H9 (cell line): ENCODE results near the gene CACHD1. TPM values are rescaled to one million over a fixed set of nuclear protein-coding genes. Genes with fewer than 3 reads are reported as not detected.

ENCODE experiments used
- DNase-seq: peaks from one replicate; pipeline ENCODE4 v3.0.0-alpha.2; 2017
- H2AFZ ChIP-seq: one replicate; pipeline ENCODE4 v1.6.1; 2013; ENCODE audit warnings: mild to moderate bottlenecking, low read length, control low read depth, moderate library complexity
- H2AK5ac ChIP-seq: 2 replicates; pipeline ENCODE4 v1.6.1; 2013; ENCODE audit warnings: low read length, control low read depth, mixed read lengths; ENCODE audit not compliant: insufficient read length
- H2BK120ac ChIP-seq: one replicate; pipeline ENCODE4 v1.6.1; 2013; ENCODE audit warnings: low read depth, mild to moderate bottlenecking, low read length, control low read depth, inconsistent platforms; ENCODE audit not compliant: poor library complexity, severe bottlenecking
- H2BK12ac ChIP-seq: 2 replicates; pipeline ENCODE4 v1.6.1; 2013; ENCODE audit warnings: low read length, control low read depth, mixed read lengths, low read depth; ENCODE audit not compliant: insufficient read length
- H2BK15ac ChIP-seq: 2 replicates; pipeline ENCODE4 v1.6.1; 2013; ENCODE audit warnings: low read depth, low read length, control low read depth
- H2BK20ac ChIP-seq: one replicate; pipeline ENCODE4 v1.6.1; 2013; ENCODE audit warnings: low read depth, mild to moderate bottlenecking, low read length, control low read depth, inconsistent platforms; ENCODE audit not compliant: poor library complexity, severe bottlenecking
- H2BK5ac ChIP-seq: 2 replicates; pipeline ENCODE4 v1.6.1; 2013; ENCODE audit warnings: low read length, control low read depth, mixed read lengths; ENCODE audit not compliant: insufficient read length
- H3K14ac ChIP-seq: 2 replicates; pipeline ENCODE4 v1.6.1; 2013; ENCODE audit warnings: low read length, control low read depth; ENCODE audit not compliant: insufficient read depth
- H3K18ac ChIP-seq: 2 replicates; pipeline ENCODE4 v1.6.1; 2013; ENCODE audit warnings: low read depth, mild to moderate bottlenecking, mixed read lengths, low read length, control low read depth; ENCODE audit not compliant: insufficient read length
- H3K23ac ChIP-seq: 2 replicates; pipeline ENCODE4 v1.6.1; 2013; ENCODE audit warnings: low read length, control low read depth, mixed read lengths, low read depth; ENCODE audit not compliant: insufficient read length
- H3K23me2 ChIP-seq: 2 replicates; pipeline ENCODE4 v1.6.1; 2013; ENCODE audit warnings: low read depth, mild to moderate bottlenecking, mixed read lengths, low read length, control low read depth; ENCODE audit not compliant: insufficient read length, poor library complexity, severe bottlenecking
- H3K27ac ChIP-seq: 2 replicates; pipeline ENCODE4 v1.5.1; 2013; ENCODE audit warnings: low read length, control low read depth, mixed read lengths, low read depth; ENCODE audit not compliant: insufficient read length
- H3K27me3 ChIP-seq: 2 replicates; pipeline ENCODE4 v1.6.1; 2013; ENCODE audit warnings: low read length, control low read depth, inconsistent platforms; ENCODE audit not compliant: insufficient read depth
- H3K4ac ChIP-seq: 2 replicates; pipeline ENCODE4 v1.6.1; 2013; ENCODE audit warnings: low read depth, mild to moderate bottlenecking, control low read depth, inconsistent platforms, low read length, moderate library complexity
- H3K4me1 ChIP-seq: 2 replicates; pipeline ENCODE4 v1.6.1; 2013; ENCODE audit warnings: low read length, control low read depth, inconsistent platforms; ENCODE audit not compliant: insufficient read depth
- H3K4me2 ChIP-seq: 2 replicates; pipeline ENCODE4 v1.6.1; 2013; ENCODE audit warnings: low read length, control low read depth, mixed read lengths; ENCODE audit not compliant: insufficient read length, insufficient read depth
- H3K56ac ChIP-seq: 2 replicates; pipeline ENCODE4 v1.6.1; 2013; ENCODE audit warnings: low read depth, mild to moderate bottlenecking, mixed read lengths, low read length, control low read depth; ENCODE audit not compliant: insufficient read length
- H3K79me1 ChIP-seq: 2 replicates; pipeline ENCODE4 v1.6.1; 2013; ENCODE audit warnings: low read depth, mild to moderate bottlenecking, moderate library complexity, low read length, control low read depth, inconsistent platforms; ENCODE audit not compliant: insufficient read depth, poor library complexity, severe bottlenecking
- H3K79me2 ChIP-seq: 2 replicates; pipeline ENCODE4 v1.6.1; 2013; ENCODE audit warnings: low read length, control low read depth, inconsistent platforms; ENCODE audit not compliant: insufficient read depth
- H3K9ac ChIP-seq: 2 replicates; pipeline ENCODE4 v1.6.1; 2013; ENCODE audit warnings: low read length, control low read depth, mixed read lengths; ENCODE audit not compliant: insufficient read length; ENCODE audit errors: extremely low read depth
- H3K9me3 ChIP-seq: one replicate; pipeline ENCODE4 v1.6.1; 2013; ENCODE audit warnings: low read depth, low read length, inconsistent platforms; ENCODE audit not compliant: control insufficient read depth
- H3T11ph ChIP-seq: one replicate; pipeline ENCODE4 v1.6.1; 2013; ENCODE audit warnings: mild to moderate bottlenecking, low read length, control low read depth, inconsistent platforms
- H4K20me1 ChIP-seq: one replicate; pipeline ENCODE4 v1.6.1; 2013; ENCODE audit not compliant: control insufficient read depth, insufficient read length, insufficient read depth
- H4K5ac ChIP-seq: 2 replicates; pipeline ENCODE4 v1.6.1; 2013; ENCODE audit warnings: low read depth, mild to moderate bottlenecking, mixed read lengths, low read length, control low read depth; ENCODE audit not compliant: insufficient read length
- H4K8ac ChIP-seq: replicated peaks from 2 replicates; pipeline ENCODE4 v1.6.1; 2013; ENCODE audit warnings: low read length, control low read depth, mixed read lengths, low read depth; ENCODE audit not compliant: insufficient read length
- H4K91ac ChIP-seq: 2 replicates; pipeline ENCODE4 v1.6.1; 2013; ENCODE audit warnings: low read depth, mild to moderate bottlenecking, moderate library complexity, mixed read lengths, low read length, control low read depth; ENCODE audit not compliant: insufficient read length
- H3K27ac Mint-ChIP-seq, 3 experiments: 2 replicates in 2 of 3; 3 replicates in 1 of 3; pipeline ENCODE4 v1.8.0; 2020 to 2021; ENCODE audit warnings: mixed read lengths in 3 of 3, mild to moderate bottlenecking in 1 of 3, moderate library complexity in 1 of 3
- H3K27me3 Mint-ChIP-seq: 2 replicates; pipeline ENCODE4 v1.8.0; 2021; ENCODE audit warnings: low read depth, mild to moderate bottlenecking, moderate library complexity, mixed read lengths
- H3K36me3 Mint-ChIP-seq, 3 experiments: 2 replicates in 2 of 3; 3 replicates in 1 of 3; pipeline ENCODE4 v1.8.0; 2020 to 2021; ENCODE audit warnings: low read depth in 3 of 3, mixed read lengths in 3 of 3; ENCODE audit not compliant: insufficient read depth in 1 of 3
- H3K4me1 Mint-ChIP-seq, 2 experiments: 2 replicates each; pipeline ENCODE4 v1.8.0; 2020; ENCODE audit warnings: mixed read lengths in 2 of 2
- H3K4me3 Mint-ChIP-seq, 2 experiments: 2 replicates in 1 of 2; 3 replicates in 1 of 2; pipeline ENCODE4 v1.8.0; 2020 to 2021; ENCODE audit warnings: mild to moderate bottlenecking in 2 of 2, mixed read lengths in 2 of 2, moderate library complexity in 1 of 2
- H3K9me3 Mint-ChIP-seq, 2 experiments: 2 replicates in 1 of 2; 3 replicates in 1 of 2; pipeline ENCODE4 v1.8.0; 2020; ENCODE audit warnings: mild to moderate bottlenecking in 2 of 2, mixed read lengths in 2 of 2, moderate library complexity in 1 of 2
- WGBS: extraction: QIAGEN DNeasy Blood & Tissue Kit; methylation state at CpG from one replicate; pipeline ENCODE4 v1.1.7; 2013; ENCODE audit warnings: missing lambda C conversion rate, low lambda C conversion rate, mixed read lengths; ENCODE audit not compliant: insufficient read length; ENCODE audit errors: extremely low coverage; 5-methylcytosine and 5-hydroxymethylcytosine counted together
- total RNA-seq: library from RNA; stranded (reverse); gene quantifications from 2 replicates; pipeline ENCODE4 v1.2.1, GENCODE V29; 2021
- TF ChIP-seq, protein P1 (sequence below): fragments of 200-600 bp; sonication (generic); conservative IDR thresholded peaks from 3 replicates; pipeline ENCODE4 v1.8.0; 2021; ENCODE audit warnings: antibody characterized with exemption, mild to moderate bottlenecking

CACHD1 gene
- total RNA-seq, 1 experiment from 2014 or later = 94.2 TPM

DNA sequence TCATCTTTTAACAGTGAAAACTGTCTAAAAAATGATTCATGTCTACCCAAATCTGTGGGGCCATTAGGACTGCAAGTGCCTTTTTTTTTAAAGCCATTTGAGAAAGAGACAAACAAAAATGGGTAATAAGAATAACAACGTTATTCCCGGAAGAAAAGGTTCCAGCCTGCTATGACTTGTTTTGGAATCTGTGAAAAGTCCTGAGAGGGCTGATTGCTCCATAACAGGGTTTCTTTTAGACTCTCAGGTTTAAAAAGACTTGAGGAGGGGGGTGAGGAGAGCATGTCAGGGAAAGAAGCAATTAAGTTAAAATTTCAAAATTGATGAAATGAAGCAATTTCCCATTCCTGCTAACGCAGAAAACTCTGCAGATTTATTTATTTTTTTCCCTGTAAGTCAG, 56.4 kb downstream of the CACHD1 start:
- no peak overlapping the region for H2BK120ac ChIP-seq
- H3K14ac ChIP-seq = no peak overlapping the region
- no peaks in the 10 kb centered on the region for H3K27me3 Mint-ChIP-seq

More for the DNA sequence above, 56.4 kb downstream of the CACHD1 start:
- Histone ChIP-seq H4K5ac (no peak overlapping the region), H3K9ac (no peak overlapping the region), H2AFZ (no peak overlapping the region), H3K56ac (no peak overlapping the region), H3K79me1 (peaks cover 5% of the 10 kb centered on the region), H3K27ac (no peak overlapping the region), H4K8ac (no peak overlapping the region), H3K18ac (no peak overlapping the region), H3K23ac (no peak overlapping the region), H2BK20ac (no peak overlapping the region), H3T11ph (no peak overlapping the region), H4K20me1 (no peaks in the 10 kb centered on the region), H3K23me2 (no peaks in the 10 kb centered on the region), H3K79me2 (peaks cover 13% of the 10 kb centered on the region; the same call in 1 of the 2 replicates), H3K4me1 (peaks cover 10% of the 10 kb centered on the region), H3K9me3 (no peaks in the 10 kb centered on the region), H2BK5ac (no peak overlapping the region), H4K91ac (no peak overlapping the region), H3K4ac (no peak overlapping the region), H2AK5ac (no peak overlapping the region), H2BK15ac (no peak overlapping the region), H3K4me2 (no peak overlapping the region), H3K27me3 (no peaks in the 10 kb centered on the region), H2BK12ac (no peak overlapping the region)
- DNase-seq = no peak
- peaks cover 80 to 83% of the 10 kb centered on the region in 2 experiments for H3K4me1 Mint-ChIP-seq
- TF ChIP-seq, protein P1, sequence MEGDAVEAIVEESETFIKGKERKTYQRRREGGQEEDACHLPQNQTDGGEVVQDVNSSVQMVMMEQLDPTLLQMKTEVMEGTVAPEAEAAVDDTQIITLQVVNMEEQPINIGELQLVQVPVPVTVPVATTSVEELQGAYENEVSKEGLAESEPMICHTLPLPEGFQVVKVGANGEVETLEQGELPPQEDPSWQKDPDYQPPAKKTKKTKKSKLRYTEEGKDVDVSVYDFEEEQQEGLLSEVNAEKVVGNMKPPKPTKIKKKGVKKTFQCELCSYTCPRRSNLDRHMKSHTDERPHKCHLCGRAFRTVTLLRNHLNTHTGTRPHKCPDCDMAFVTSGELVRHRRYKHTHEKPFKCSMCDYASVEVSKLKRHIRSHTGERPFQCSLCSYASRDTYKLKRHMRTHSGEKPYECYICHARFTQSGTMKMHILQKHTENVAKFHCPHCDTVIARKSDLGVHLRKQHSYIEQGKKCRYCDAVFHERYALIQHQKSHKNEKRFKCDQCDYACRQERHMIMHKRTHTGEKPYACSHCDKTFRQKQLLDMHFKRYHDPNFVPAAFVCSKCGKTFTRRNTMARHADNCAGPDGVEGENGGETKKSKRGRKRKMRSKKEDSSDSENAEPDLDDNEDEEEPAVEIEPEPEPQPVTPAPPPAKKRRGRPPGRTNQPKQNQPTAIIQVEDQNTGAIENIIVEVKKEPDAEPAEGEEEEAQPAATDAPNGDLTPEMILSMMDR = no peak
- H3K36me3 Mint-ChIP-seq = peaks cover 0 to 7% (median 0%) of the 10 kb centered on the region in 3 experiments; a peak in 1 of 7 replicates
- H3K4me3 Mint-ChIP-seq = no peak overlapping the region
- no peaks in the 10 kb centered on the region for H3K9me3 Mint-ChIP-seq
- H3K27ac Mint-ChIP-seq = peak overlapping the region in 1 of 3 experiments; percentile 19; a peak in 1 of 7 replicates
- no CpG with 5 or more reads among the region's 3 CpGs for WGBS
